WERI-Rb-1 (cell line): ENCODE data around the gene CDC27.
"Not testable (repeated sequence)": the region's sequence is repeated elsewhere in the genome, so short reads cannot be mapped to it uniquely, and the experiment has no call there.

Experiments used
- DNase-seq: peaks from one replicate; pipeline ENCODE4 v3.0.0-alpha.2; 2020
- H3K27ac ChIP-seq: fragments of 250-450 bp; sonication (Bioruptor Pico); 2 replicates; pipeline ENCODE4 v1.5.1; 2020; ENCODE audit warnings: mild to moderate bottlenecking, moderate library complexity
- H3K27me3 ChIP-seq: fragments of 250-450 bp; sonication (Bioruptor Pico); 2 replicates; pipeline ENCODE4 v1.5.1; 2021; ENCODE audit warnings: mild to moderate bottlenecking, low read depth, moderate library complexity; ENCODE audit not compliant: insufficient read depth, severe bottlenecking
- H3K36me3 ChIP-seq: fragments of 250-450 bp; sonication (Bioruptor Pico); 2 replicates; pipeline ENCODE4 v1.5.1; 2020; ENCODE audit warnings: mild to moderate bottlenecking, moderate library complexity
- H3K4me3 ChIP-seq: 2 replicates; pipeline ENCODE4 v1.5.1; 2011; ENCODE audit warnings: low read depth, mild to moderate bottlenecking, control low read depth, low read length
- H3K9me3 ChIP-seq: fragments of 250-450 bp; sonication (Bioruptor Pico); 2 replicates; pipeline ENCODE4 v1.5.1; 2021; ENCODE audit warnings: mild to moderate bottlenecking, moderate library complexity; ENCODE audit not compliant: severe bottlenecking
- CTCF ChIP-seq: IDR thresholded peaks from 2 replicates; pipeline ENCODE4 v1.5.1; 2011; ENCODE audit warnings: low read depth, mild to moderate bottlenecking, control low read depth, inconsistent platforms, low read length

The CDC27 gene

GRCh38 chr17:47176389-47176826, 12.7 kb downstream of the CDC27 start:
- Histone ChIP-seq H3K9me3 (no peaks in the 10 kb centered on the region), H3K27me3 (no peaks in the 10 kb centered on the region), H3K36me3 (peaks cover 90% of the 10 kb centered on the region), H3K4me3 (no peak overlapping the region), H3K27ac (no peak overlapping the region)
- TF ChIP-seq CTCF = no peak
- DNase-seq = no peak

- H3K27me3 ChIP-seq, H3K27ac ChIP-seq, H3K4me3 ChIP-seq, DNase-seq, H3K9me3 ChIP-seq: not testable (repeated sequence)
- H3K36me3 ChIP-seq = peaks cover 95% of the 10 kb centered on the region
These were observed 14.3 kb downstream of the CDC27 start for GRCh38 chr17:47174823-47175222.

- no peak for DNase-seq
- Histone ChIP-seq H3K4me3 (no peak overlapping the region), H3K9me3 (no peaks in the 10 kb centered on the region), H3K27ac (no peak overlapping the region), H3K27me3 (no peaks in the 10 kb centered on the region), H3K36me3 (peaks cover 94% of the 10 kb centered on the region)
- TF ChIP-seq CTCF = no peak
These were observed 16.2 kb downstream of the CDC27 start for GRCh38 chr17:47172696-47173565.

GRCh38 chr17:47170710-47171109, 18.4 kb downstream of the CDC27 start:
- Histone ChIP-seq H3K36me3 (peaks cover 96% of the 10 kb centered on the region), H3K27me3 (no peaks in the 10 kb centered on the region), H3K9me3 (no peaks in the 10 kb centered on the region), H3K27ac (no peak overlapping the region), H3K4me3 (no peak overlapping the region)
- no peak for DNase-seq
- no peak for TF ChIP-seq CTCF

- H3K36me3 ChIP-seq = peaks cover 96% of the 10 kb centered on the region
- H3K9me3 ChIP-seq, H3K27ac ChIP-seq, H3K27me3 ChIP-seq, DNase-seq, H3K4me3 ChIP-seq: not testable (repeated sequence)
These were observed 20.2 kb downstream of the CDC27 start for GRCh38 chr17:47168896-47169295.

- H3K4me3 ChIP-seq, H3K27ac ChIP-seq, DNase-seq, H3K9me3 ChIP-seq, H3K27me3 ChIP-seq: not testable (repeated sequence)
- peaks cover 94% of the 10 kb centered on the region for H3K36me3 ChIP-seq
These were observed 22.2 kb downstream of the CDC27 start for GRCh38 chr17:47166854-47167253.

- TF ChIP-seq CTCF = no peak
- DNase-seq = no peak
- Histone ChIP-seq H3K36me3 (peaks cover 94% of the 10 kb centered on the region), H3K27me3 (no peaks in the 10 kb centered on the region), H3K4me3 (no peak overlapping the region), H3K27ac (no peak overlapping the region), H3K9me3 (no peaks in the 10 kb centered on the region)
These were observed 24.0 kb downstream of the CDC27 start for GRCh38 chr17:47165137-47165536.
